HEK293T (cell line): Measurements from ENCODE around the gene GRID1.

ENCODE experiments used
- CTCF ChIA-PET: fragments of 350-600 bp; formaldehyde crosslinking; extraction: SDS; loops from one replicate; lab custom pipeline; 2021; ENCODE audit warnings: antibody characterized with exemption, inconsistent platforms; lab: Yijun Ruan, JAX
- POLR2A ChIA-PET: fragments of 350-600 bp; formaldehyde crosslinking; extraction: SDS; loops from one replicate; lab custom pipeline; 2020; ENCODE audit warnings: antibody characterized with exemption, inconsistent platforms; lab: Yijun Ruan, JAX
- DNase-seq: peaks from one replicate; pipeline ENCODE4 v3.0.0; 2012; ENCODE audit warnings: mixed read lengths; ENCODE audit errors: extremely low spot score
- ARNT ChIP-seq: fragments of 450-650 bp; IDR thresholded peaks from 2 replicates; pipeline ENCODE4 v1.6.1; 2017; ENCODE audit warnings: mild to moderate bottlenecking
- BHLHE40 ChIP-seq: fragments of 450-650 bp; IDR thresholded peaks from 2 replicates; pipeline ENCODE4 v1.6.1; 2016; ENCODE audit warnings: mild to moderate bottlenecking, moderate library complexity, borderline replicate concordance
- CTBP1 ChIP-seq: fragments of 450-650 bp; IDR thresholded peaks from 2 replicates; pipeline ENCODE4 v1.6.1; 2016; ENCODE audit warnings: borderline replicate concordance
- ELF4 ChIP-seq: fragments of 450-650 bp; IDR thresholded peaks from 2 replicates; pipeline ENCODE4 v1.6.1; 2017; ENCODE audit warnings: antibody characterized with exemption
- FOXA1 ChIP-seq: fragments of 450-650 bp; IDR thresholded peaks from 2 replicates; pipeline ENCODE4 v1.6.1; 2016; ENCODE audit warnings: mild to moderate bottlenecking
- FOXK2 ChIP-seq: fragments of 450-650 bp; IDR thresholded peaks from 2 replicates; pipeline ENCODE4 v1.6.1; 2016; ENCODE audit warnings: mild to moderate bottlenecking
- FOXM1 ChIP-seq: fragments of 450-650 bp; IDR thresholded peaks from 2 replicates; pipeline ENCODE4 v1.6.1; 2017; ENCODE audit warnings: mild to moderate bottlenecking, borderline replicate concordance
- HDGF ChIP-seq: fragments of 450-650 bp; IDR thresholded peaks from 2 replicates; pipeline ENCODE4 v1.6.1; 2017; ENCODE audit warnings: antibody characterized with exemption, borderline replicate concordance
- L3MBTL2 ChIP-seq: fragments of 450-650 bp; conservative IDR thresholded peaks from 2 replicates; pipeline ENCODE4 v1.6.1; 2016; ENCODE audit warnings: mild to moderate bottlenecking
- LEF1 ChIP-seq: fragments of 450-650 bp; IDR thresholded peaks from 2 replicates; pipeline ENCODE4 v1.6.1; 2017; ENCODE audit warnings: mild to moderate bottlenecking, borderline replicate concordance
- NFRKB ChIP-seq: fragments of 450-650 bp; IDR thresholded peaks from 2 replicates; pipeline ENCODE4 v1.6.1; 2016; ENCODE audit warnings: mild to moderate bottlenecking, moderate library complexity
- SP1 ChIP-seq: fragments of 450-650 bp; IDR thresholded peaks from 2 replicates; pipeline ENCODE4 v1.6.1; 2017
- SUZ12 ChIP-seq: fragments of 450-650 bp; IDR thresholded peaks from 2 replicates; pipeline ENCODE4 v1.6.1; 2016; ENCODE audit warnings: mild to moderate bottlenecking
- TARDBP ChIP-seq: fragments of 450-650 bp; IDR thresholded peaks from 2 replicates; pipeline ENCODE4 v1.6.1; 2016
- ZNF384 ChIP-seq: fragments of 450-650 bp; IDR thresholded peaks from 2 replicates; pipeline ENCODE4 v1.6.1; 2016
- TF ChIP-seq, protein P1 (sequence below): fragments of 450-650 bp; IDR thresholded peaks from 2 replicates; pipeline ENCODE4 v1.6.1; 2016

GRID1 gene

DNA sequence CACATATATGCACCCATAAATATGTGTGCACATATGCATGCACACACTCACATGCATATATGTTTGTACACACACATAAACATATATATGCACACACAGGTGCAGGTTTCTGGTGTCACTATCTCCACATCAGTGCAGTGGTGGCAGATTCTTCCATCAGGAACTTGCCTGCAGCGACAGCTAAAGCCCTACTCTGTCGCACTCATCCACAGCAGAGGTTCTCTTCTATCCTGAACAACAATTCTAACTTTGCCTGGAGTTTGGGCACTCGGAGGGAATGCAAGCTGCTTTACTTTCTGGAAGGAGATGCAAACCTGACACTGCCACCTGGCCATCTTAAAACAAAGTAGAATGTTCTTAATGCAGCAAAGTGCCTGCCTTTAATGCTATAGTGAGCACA lies 745.8 kb downstream of the GRID1 start:
- TF ChIP-seq TARDBP: no peak
- no peak for TF ChIP-seq SUZ12
- TF ChIP-seq HDGF: no peak
- no peak for TF ChIP-seq L3MBTL2
- no peak for TF ChIP-seq FOXK2
- TF ChIP-seq, protein P1, sequence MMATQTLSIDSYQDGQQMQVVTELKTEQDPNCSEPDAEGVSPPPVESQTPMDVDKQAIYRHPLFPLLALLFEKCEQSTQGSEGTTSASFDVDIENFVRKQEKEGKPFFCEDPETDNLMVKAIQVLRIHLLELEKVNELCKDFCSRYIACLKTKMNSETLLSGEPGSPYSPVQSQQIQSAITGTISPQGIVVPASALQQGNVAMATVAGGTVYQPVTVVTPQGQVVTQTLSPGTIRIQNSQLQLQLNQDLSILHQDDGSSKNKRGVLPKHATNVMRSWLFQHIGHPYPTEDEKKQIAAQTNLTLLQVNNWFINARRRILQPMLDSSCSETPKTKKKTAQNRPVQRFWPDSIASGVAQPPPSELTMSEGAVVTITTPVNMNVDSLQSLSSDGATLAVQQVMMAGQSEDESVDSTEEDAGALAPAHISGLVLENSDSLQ: no peak
- TF ChIP-seq ARNT: no peak
- TF ChIP-seq FOXA1: no peak
- TF ChIP-seq LEF1: no peak
- TF ChIP-seq SP1: no peak
- TF ChIP-seq FOXM1: no peak
- no peak for TF ChIP-seq BHLHE40
- TF ChIP-seq CTBP1: no peak
- TF ChIP-seq NFRKB: no peak
- TF ChIP-seq ZNF384: no peak
- no peak for TF ChIP-seq ELF4
- DNase-seq: no peak
- POLR2A ChIA-PET: no interaction called here
- CTCF ChIA-PET: no interaction called here

DNA sequence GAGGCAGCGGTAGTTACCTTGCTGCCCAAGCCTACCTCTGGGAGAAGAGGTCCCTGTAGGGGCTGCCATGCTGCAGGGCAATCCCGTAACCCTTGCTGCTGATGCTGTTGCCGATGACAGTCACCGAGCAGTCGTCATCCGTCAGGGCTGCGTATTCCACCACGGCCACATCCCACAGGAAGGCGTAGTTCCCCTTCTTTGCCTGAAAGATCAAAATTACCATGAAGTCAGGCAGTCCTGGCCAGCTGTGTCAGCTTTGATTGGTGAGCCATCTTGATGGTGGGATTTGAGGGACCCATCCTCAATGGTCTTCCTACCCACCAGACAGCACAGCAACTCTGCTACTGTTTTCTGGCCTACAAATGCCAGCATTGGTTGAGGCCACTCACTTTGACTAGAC lies 746.8 kb downstream of the GRID1 start:
- DNase-seq: no peak
- CTCF ChIA-PET: no interaction called here
- TF ChIP-seq SP1 (no peak), ZNF384 (no peak), NFRKB (no peak), LEF1 (no peak)
- POLR2A ChIA-PET: no interaction called here

DNA sequence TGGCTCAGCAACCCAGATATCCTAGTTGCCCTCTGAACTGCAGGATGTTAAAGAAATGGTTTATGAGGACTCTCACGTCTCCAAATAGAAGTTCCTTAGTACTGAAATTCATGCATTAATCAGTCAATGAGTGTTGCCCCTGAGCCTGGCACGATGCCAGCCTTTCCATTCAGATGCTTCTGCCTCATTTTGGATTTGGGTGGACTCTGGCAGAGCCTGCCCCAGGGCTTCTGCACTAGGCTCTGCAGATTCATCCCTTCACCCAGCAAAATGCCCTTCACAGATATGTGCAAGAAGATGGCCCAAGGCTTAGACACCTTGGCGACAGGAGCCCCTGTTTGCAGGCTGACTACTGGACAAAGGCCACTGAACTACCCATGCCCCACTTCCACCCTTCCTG lies 747.8 kb downstream of the GRID1 start:
- DNase-seq: no peak
- CTCF ChIA-PET: no interaction called here
- TF ChIP-seq CTBP1: no peak
- TF ChIP-seq ELF4: no peak
- no peak for TF ChIP-seq FOXK2
- TF ChIP-seq NFRKB: no peak
- TF ChIP-seq FOXM1: no peak
- TF ChIP-seq FOXA1: no peak
- no peak for TF ChIP-seq BHLHE40
- no peak for TF ChIP-seq L3MBTL2
- TF ChIP-seq HDGF: no peak
- TF ChIP-seq LEF1: no peak
- TF ChIP-seq SP1: no peak
- TF ChIP-seq TARDBP: no peak
- POLR2A ChIA-PET: no interaction called here

DNA sequence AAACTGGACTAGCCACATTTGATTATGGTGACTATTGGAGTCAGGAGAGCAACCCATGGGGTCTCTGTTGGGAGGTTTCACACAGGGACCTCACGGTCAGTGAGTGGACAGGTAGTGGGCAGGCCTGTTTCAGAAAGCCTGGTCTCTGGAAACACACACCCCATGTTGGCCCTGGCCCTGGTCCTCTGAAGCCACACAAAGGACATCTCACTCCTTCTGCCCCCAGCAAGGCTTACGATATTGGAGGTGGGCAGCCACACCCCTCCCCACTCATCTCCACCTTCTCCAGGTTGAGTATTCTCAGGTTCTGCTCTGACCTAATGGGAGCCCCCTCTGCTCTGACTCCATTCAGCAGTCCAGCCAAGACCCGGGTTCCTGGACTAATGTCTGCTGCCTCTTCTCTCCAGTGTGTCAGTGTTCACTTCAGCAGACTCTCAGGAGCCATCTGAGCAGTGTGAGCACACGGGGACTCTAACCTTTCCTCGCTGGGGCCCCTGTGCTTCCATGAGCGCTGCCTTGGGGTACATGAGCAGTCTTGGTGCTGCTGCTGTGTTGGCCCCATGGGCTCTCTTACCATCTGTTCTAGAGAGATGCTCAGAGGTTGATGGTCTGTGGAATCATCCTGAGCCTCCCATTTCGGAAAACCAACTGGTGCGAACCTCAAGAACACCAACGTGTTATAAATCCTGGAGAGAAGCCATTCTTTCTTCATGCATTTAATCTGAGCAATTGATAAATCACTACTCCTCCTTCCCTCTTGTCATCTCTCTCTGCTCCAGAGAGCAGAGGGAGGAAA lies 748.6 kb downstream of the GRID1 start:
- no peak for DNase-seq
- TF ChIP-seq TARDBP (no peak), LEF1 (no peak), FOXK2 (no peak)
- ChIA-PET CTCF (no interaction called here), POLR2A (no interaction called here)

DNA sequence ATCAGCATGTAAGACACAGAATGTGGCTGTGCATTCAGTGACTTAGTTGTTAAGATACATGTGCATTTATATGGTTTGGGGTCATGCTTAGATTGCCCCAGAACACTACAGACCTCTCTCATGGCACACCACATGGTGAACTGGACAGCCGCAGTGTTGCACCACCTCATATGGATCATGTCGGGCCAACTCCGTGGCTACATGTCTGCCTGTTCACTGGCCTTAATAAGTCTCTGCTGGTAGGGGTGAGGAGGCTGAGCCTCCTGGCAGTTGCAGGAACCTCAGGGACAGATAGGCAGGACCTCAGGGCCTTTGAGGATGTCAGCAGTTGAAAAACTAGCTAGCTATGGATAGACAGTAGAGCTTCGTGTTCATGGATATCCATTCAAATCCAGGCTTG lies 751.0 kb downstream of the GRID1 start:
- ChIA-PET CTCF (no interaction called here), POLR2A (no interaction called here)
- DNase-seq: no peak
- TF ChIP-seq ZNF384 (no peak), LEF1 (no peak), L3MBTL2 (no peak), FOXA1 (no peak), FOXK2 (no peak)

DNA sequence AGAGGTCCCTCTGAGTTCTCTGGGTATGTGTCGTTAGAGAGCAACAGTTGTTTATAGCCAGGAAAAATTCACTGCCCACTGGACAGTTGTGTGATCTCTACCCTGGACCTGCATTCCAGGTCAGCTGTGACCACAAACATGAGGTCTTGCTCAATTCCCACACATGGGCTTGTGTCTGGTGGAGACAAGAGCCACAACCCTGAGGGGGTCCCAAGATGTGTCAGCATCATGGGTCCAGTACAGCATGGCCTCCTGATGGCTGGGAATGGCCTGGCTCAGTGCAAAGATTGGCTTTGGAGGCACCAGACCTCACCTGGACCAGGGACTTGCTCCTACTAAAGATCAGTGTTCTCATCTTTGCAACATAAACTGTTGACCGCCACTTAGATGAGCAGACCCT lies 751.6 kb downstream of the GRID1 start:
- ChIA-PET POLR2A (no interaction called here), CTCF (no interaction called here)
- TF ChIP-seq FOXM1 (no peak), BHLHE40 (no peak), L3MBTL2 (no peak), ELF4 (no peak), FOXA1 (no peak), SUZ12 (no peak), NFRKB (no peak), TARDBP (no peak), LEF1 (no peak), HDGF (no peak), FOXK2 (no peak), SP1 (no peak)
- TF ChIP-seq, protein P1: no peak
- DNase-seq: no peak

DNA sequence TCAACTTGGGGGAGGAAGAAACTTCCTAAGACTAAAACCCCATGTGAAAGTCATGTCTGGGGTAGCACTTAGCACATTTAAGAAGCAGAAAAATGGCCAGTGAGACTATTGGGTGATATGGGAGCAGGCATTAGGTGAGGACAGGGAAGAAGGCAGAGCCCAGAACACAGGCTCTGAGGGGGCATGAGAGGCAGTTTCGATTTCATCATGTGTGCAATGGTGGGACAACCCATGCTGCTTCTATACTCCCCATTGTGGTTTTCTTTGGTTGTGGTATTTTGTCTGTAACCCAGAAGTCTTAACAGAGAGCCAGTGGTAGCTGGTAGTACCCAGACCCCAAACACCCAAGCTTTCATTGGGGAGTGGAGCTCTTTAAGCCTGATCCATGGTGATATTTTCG lies 752.0 kb downstream of the GRID1 start:
- POLR2A ChIA-PET: no interaction called here
- no peak for DNase-seq
- CTCF ChIA-PET: no interaction called here
- TF ChIP-seq ARNT: no peak
- TF ChIP-seq FOXK2: no peak
- no peak for TF ChIP-seq TARDBP
- no peak for TF ChIP-seq CTBP1
- TF ChIP-seq ZNF384: no peak
- TF ChIP-seq SUZ12: no peak
- TF ChIP-seq, protein P1: no peak
- no peak for TF ChIP-seq ELF4
- TF ChIP-seq FOXM1: no peak
- no peak for TF ChIP-seq HDGF
- TF ChIP-seq L3MBTL2: no peak
- TF ChIP-seq BHLHE40: no peak
- TF ChIP-seq SP1: no peak
- TF ChIP-seq NFRKB: no peak
- no peak for TF ChIP-seq FOXA1
- TF ChIP-seq LEF1: no peak
